Measurements from ENCODE around the gene FAM53B.

- TF ChIP-seq, protein P1, sequence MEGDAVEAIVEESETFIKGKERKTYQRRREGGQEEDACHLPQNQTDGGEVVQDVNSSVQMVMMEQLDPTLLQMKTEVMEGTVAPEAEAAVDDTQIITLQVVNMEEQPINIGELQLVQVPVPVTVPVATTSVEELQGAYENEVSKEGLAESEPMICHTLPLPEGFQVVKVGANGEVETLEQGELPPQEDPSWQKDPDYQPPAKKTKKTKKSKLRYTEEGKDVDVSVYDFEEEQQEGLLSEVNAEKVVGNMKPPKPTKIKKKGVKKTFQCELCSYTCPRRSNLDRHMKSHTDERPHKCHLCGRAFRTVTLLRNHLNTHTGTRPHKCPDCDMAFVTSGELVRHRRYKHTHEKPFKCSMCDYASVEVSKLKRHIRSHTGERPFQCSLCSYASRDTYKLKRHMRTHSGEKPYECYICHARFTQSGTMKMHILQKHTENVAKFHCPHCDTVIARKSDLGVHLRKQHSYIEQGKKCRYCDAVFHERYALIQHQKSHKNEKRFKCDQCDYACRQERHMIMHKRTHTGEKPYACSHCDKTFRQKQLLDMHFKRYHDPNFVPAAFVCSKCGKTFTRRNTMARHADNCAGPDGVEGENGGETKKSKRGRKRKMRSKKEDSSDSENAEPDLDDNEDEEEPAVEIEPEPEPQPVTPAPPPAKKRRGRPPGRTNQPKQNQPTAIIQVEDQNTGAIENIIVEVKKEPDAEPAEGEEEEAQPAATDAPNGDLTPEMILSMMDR (IDR thresholded peaks at IDR 0.05): no peak
- no peak for TF ChIP-seq POLR2A (IDR thresholded peaks at IDR 0.05)
These were observed 95.0 kb downstream of the FAM53B start for GRCh38 chr10:124649214-124649613.

All from Peyer's patch (tissue), 4 donors.